SU-DHL-6 (cell line): Measurements from ENCODE around the gene INPP4A.
A peak's percentile ranks its signal among the peaks of the same experiment; 100 is the strongest.

ENCODE experiments used
- H2AFZ ChIP-seq: fragments of 200-600 bp; sonication (generic); 2 replicates; pipeline ENCODE4 v1.6.1; 2014; ENCODE audit warnings: low read depth, mild to moderate bottlenecking, moderate library complexity, mixed read lengths, antibody characterized with exemption, low read length; ENCODE audit not compliant: severe bottlenecking
- H3F3A ChIP-seq: fragments of 200-600 bp; shearing (Covaris generic); 2 replicates; pipeline ENCODE4 v1.6.0; 2016; ENCODE audit warnings: antibody characterized with exemption, mild to moderate bottlenecking; ENCODE audit not compliant: insufficient read depth
- H3K27ac ChIP-seq: fragments of 200-600 bp; sonication (generic); 2 replicates; pipeline ENCODE4 v1.5.1; 2016; ENCODE audit warnings: low read depth, mild to moderate bottlenecking, low read length, moderate library complexity, mixed read lengths
- H3K27me3 ChIP-seq: fragments of 200-600 bp; sonication (generic), shearing (Covaris generic); 2 replicates; pipeline ENCODE4 v1.6.0; 2014; ENCODE audit warnings: mild to moderate bottlenecking, low read length
- H3K36me3 ChIP-seq: fragments of 200-600 bp; sonication (generic); 2 replicates; pipeline ENCODE4 v1.6.1; 2014; ENCODE audit warnings: mild to moderate bottlenecking, low read length, mixed read lengths
- H3K4me2 ChIP-seq: fragments of 300-600, 200-600 bp; shearing (Covaris generic), sonication (generic); 2 replicates; pipeline ENCODE4 v1.6.0; 2014; ENCODE audit warnings: low read length, low read depth, mild to moderate bottlenecking; ENCODE audit not compliant: poor library complexity, severe bottlenecking
- H3K4me3 ChIP-seq: fragments of 200-600 bp; sonication (generic); 2 replicates; pipeline ENCODE4 v1.5.1; 2014; ENCODE audit warnings: antibody characterized with exemption, low read length, mild to moderate bottlenecking, mixed read lengths; ENCODE audit not compliant: insufficient read depth, poor library complexity, severe bottlenecking
- H3K79me2 ChIP-seq: fragments of 200-600 bp; sonication (generic); 2 replicates; pipeline ENCODE4 v1.6.1; 2014; ENCODE audit warnings: mild to moderate bottlenecking, low read length, moderate library complexity; ENCODE audit not compliant: insufficient read depth
- H3K9ac ChIP-seq: fragments of 200-600 bp; sonication (generic); 2 replicates; pipeline ENCODE4 v1.7.0; 2014; ENCODE audit warnings: mild to moderate bottlenecking, low read length
- H3K9me2 ChIP-seq: fragments of 200-600 bp; sonication (generic); replicated peaks from 2 replicates; pipeline ENCODE4 v1.6.1; 2014; ENCODE audit warnings: low read length; ENCODE audit not compliant: insufficient read depth
- H3K9me3 ChIP-seq: fragments of 200-600 bp; sonication (generic); 2 replicates; pipeline ENCODE4 v1.6.1; 2014; ENCODE audit warnings: low read length, mixed read lengths; ENCODE audit not compliant: insufficient read depth
- H4K20me1 ChIP-seq: fragments of 200-600 bp; sonication (generic); 2 replicates; pipeline ENCODE4 v1.6.1; 2014; ENCODE audit warnings: low read depth, mild to moderate bottlenecking, antibody characterized with exemption, low read length, moderate library complexity, mixed read lengths
- EZH2phosphoT487 ChIP-seq: fragments of 200-600 bp; sonication (generic), shearing (Covaris generic); conservative IDR thresholded peaks from 2 replicates; pipeline ENCODE4 v1.6.1; 2018; ENCODE audit warnings: mild to moderate bottlenecking, antibody characterized with exemption, low read length, moderate library complexity, mixed read lengths
- TF ChIP-seq, protein P1 (sequence below): fragments of 200-600 bp; sonication (generic); IDR thresholded peaks from one replicate; pipeline ENCODE4 v1.5.1; 2017; ENCODE audit warnings: antibody characterized with exemption, mild to moderate bottlenecking, low read length, moderate library complexity; ENCODE audit not compliant: insufficient read depth, poor library complexity, severe bottlenecking

Gene INPP4A

DNA sequence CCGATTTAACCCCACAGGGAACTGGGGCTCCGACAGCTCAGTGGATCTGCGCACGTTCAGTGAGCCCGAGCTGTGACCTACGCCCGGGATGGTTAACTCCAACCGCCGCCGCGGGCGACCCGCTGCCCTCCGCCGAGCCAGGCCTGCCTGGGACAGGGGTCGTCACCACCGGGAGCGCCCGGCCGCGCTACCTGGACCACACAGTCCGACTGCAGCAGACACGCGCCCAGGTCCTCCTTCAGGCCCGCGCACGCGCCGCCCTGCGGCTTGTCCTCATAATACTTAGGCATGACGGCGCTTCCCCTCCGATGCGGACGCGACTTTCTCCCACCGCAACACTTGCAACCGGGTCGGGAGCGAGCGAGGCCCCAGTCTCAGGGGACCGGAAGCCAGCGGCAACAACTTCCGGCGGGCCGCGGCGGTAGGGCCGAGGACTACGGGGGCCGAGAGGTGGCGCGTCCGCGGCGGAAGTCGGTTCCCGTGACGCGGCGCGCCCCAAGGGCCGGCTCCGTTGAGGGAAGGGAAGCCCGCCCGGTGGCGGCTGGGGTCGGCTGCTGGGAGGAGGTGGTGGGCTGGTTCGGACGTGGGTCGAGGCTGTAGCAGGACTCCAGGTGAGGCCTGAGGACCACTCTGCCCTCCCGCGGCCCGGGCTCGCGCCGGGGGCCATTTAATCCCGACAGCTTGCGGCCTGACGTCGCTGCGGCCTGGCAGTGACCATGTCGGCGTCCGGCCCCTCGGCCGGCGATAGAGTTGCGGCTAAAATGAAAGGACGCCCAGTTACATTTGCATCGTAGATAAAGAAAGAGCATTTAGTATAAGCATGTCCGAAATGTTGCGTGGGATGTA lies 163.7 kb downstream of the INPP4A start, which contains the start of the genes COA5 and UNC50:
Gene COA5 (minus strand): TSS at position 397 of the 846 bp plus-strand sequence. CDS start 107 bp downstream, at position 290.
Gene UNC50 (plus strand): TSS at position 474 of the 846 bp plus-strand sequence. CDS start 1,171 bp downstream, outside the sequence.
- Histone ChIP-seq H2AFZ (peak within 1 kb of the TSS; percentile 91), H3K9me3 (no peaks in the 10 kb centered on the region), H3K36me3 (peaks cover 3% of the 10 kb centered on the region; the same call in 1 of the 2 replicates)

DNA sequence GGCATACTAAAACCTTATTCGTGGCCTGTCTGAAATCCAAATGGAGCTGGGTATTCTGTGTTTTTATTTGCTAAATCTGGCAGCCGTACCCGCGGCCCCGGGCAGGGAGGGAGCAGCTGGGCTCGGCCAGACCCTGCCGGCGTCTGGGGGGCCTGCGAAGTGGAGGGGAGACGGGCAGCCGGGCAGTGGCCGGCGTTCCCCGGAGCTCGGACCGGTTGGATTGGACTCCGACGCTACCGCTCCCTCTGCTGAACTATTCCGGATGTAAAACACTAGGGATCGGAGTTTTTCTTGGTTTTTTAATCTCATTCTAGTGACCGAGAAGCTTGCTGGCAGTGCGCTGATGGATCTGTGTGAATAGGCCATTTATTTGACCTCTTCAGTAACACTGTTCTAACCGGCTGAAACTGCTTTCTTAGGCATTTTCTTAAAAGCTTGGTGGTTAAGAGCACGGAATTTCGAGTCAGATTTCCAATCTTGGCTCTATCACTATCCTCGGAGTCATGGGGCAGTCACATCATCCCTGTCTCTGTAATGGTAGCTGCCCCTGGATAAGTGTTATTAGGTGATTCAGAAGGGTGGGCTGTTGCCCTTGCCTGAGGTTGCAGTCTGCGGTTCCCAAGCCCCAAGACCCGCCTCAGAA lies 164.4 kb downstream of the INPP4A start:
- TF ChIP-seq, protein P1, sequence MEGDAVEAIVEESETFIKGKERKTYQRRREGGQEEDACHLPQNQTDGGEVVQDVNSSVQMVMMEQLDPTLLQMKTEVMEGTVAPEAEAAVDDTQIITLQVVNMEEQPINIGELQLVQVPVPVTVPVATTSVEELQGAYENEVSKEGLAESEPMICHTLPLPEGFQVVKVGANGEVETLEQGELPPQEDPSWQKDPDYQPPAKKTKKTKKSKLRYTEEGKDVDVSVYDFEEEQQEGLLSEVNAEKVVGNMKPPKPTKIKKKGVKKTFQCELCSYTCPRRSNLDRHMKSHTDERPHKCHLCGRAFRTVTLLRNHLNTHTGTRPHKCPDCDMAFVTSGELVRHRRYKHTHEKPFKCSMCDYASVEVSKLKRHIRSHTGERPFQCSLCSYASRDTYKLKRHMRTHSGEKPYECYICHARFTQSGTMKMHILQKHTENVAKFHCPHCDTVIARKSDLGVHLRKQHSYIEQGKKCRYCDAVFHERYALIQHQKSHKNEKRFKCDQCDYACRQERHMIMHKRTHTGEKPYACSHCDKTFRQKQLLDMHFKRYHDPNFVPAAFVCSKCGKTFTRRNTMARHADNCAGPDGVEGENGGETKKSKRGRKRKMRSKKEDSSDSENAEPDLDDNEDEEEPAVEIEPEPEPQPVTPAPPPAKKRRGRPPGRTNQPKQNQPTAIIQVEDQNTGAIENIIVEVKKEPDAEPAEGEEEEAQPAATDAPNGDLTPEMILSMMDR: no peak
- no peak for TF ChIP-seq EZH2phosphoT487
- Histone ChIP-seq H3K9me3 (no peaks in the 10 kb centered on the region), H3K4me2 (peak overlapping the region; percentile 76), H3K9ac (peak overlapping the region; percentile 94), H3K27me3 (no peaks in the 10 kb centered on the region), H3F3A (no peaks in the 10 kb centered on the region), H3K4me3 (peak overlapping the region; percentile 87), H3K36me3 (peaks cover 3% of the 10 kb centered on the region; the same call in 1 of the 2 replicates), H4K20me1 (no peaks in the 10 kb centered on the region), H2AFZ (peak overlapping the region; percentile 91), H3K9me2 (no peaks in the 10 kb centered on the region), H3K27ac (peak overlapping the region; percentile 61), H3K79me2 (peaks cover 28% of the 10 kb centered on the region)

More for the DNA sequence above, 163.7 kb downstream of the INPP4A start, which contains the start of the genes COA5 and UNC50:
- no peaks in the 10 kb centered on the region for H3K27me3 ChIP-seq
- H3K9me2 ChIP-seq: no peaks in the 10 kb centered on the region
- peak within 1 kb of the TSS; percentile 87 for H3K4me3 ChIP-seq
- no peaks in the 10 kb centered on the region for H4K20me1 ChIP-seq
- H3K9ac ChIP-seq: peak within 1 kb of the TSS; percentile 94
- H3K4me2 ChIP-seq: peak within 1 kb of the TSS; percentile 76
- TF ChIP-seq EZH2phosphoT487: no peak
- TF ChIP-seq, protein P1: no peak
- H3F3A ChIP-seq: no peaks in the 10 kb centered on the region
- H3K79me2 ChIP-seq: peaks cover 28% of the 10 kb centered on the region
- peak within 1 kb of the TSS; percentile 61 for H3K27ac ChIP-seq

DNA sequence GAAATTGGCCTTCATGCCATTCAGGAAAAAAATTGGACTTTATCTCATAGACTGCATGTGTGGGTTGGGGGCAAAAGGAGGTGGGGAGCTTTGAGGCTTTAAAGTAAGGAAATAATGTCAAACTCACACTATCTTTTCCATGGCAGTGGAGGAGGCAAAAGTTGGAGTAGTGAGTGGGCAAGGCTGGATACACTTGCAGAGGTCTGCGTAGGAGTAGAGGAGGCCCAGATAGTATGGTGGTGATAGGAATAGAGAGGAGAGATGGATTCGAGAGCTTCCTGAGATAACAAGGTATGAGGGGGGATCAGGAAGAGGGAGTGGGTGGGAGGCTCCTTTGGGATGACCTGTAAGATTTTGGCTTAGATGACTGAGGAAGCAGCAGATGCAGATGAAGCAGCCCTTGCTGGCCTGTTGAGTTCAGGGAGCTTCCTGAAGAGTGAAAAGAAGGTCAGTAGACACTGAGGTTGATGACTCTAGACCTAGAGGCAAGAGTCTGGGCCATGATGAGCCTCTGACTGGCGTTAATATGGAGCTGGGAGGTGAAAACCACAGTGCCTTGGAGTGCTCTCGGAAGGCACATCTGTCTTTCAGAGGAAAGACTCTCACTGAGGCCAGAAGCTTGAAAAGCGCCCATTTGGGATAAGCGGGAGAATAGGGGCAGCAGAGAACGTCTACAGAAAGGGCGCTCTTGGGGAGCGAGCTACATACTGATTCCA lies 169.5 kb downstream of the INPP4A start:
- H3K9me2 ChIP-seq: no peaks in the 10 kb centered on the region
- no peak overlapping the region for H3K27ac ChIP-seq
- H3K9me3 ChIP-seq: no peaks in the 10 kb centered on the region
- H3K36me3 ChIP-seq: peaks cover 3% of the 10 kb centered on the region; the same call in 1 of the 2 replicates
- no peak overlapping the region for H3K9ac ChIP-seq
- no peak overlapping the region for H2AFZ ChIP-seq
- no peak overlapping the region for H3K4me3 ChIP-seq
- TF ChIP-seq, protein P1: no peak
- no peak for TF ChIP-seq EZH2phosphoT487
- no peaks in the 10 kb centered on the region; the same call in 1 of the 2 replicates for H3K79me2 ChIP-seq
- no peak overlapping the region for H3K4me2 ChIP-seq
- H3K27me3 ChIP-seq: no peaks in the 10 kb centered on the region
- no peaks in the 10 kb centered on the region for H4K20me1 ChIP-seq
- H3F3A ChIP-seq: no peaks in the 10 kb centered on the region
